ENCODE measurements around the gene CORO2B. TPM values are rescaled to one million over a fixed set of nuclear protein-coding genes. Genes with fewer than 3 reads are reported as not detected.
"Not testable (repeated sequence)": the region's sequence is repeated elsewhere in the genome, so short reads cannot be mapped to it uniquely, and the experiment has no call there.

CORO2B gene
- total RNA-seq, 1 experiment from 2014 or later, result not detected

DNA sequence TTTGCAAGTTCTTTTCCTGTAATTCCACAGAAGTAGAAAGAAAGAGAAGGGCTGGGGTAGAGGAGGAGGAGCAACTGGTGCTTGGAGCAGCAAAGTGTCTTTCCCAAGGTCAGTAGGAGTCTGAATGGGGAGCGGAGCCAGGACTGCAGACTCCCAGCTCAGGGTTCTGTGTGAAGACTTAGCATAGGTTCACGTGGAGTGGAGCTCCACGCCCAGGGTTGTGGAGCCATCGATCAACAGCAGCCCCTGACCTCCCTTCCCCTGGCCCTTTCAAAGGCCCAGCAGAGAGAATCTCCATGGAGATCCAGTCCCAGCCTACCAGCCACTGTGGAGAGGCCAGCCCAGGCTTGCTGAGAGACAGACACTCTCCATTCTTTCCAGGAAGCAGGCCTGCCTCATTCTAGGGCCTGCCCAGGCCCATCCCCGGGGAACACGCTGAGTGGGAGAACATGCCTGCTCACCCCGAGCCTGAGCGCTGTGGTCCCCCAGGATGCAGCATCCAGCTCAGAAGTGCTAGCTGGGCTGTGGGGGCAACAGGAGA lies 62.1 kb downstream of the CORO2B start:
- no peaks in the 10 kb centered on the region for H3K27me3 ChIP-seq (replicated peaks)
- DNase-seq (ENCODE audit: low read depth in 1 of 2, low spot score in 2 of 2), result no peak
- H3K4me3 ChIP-seq, result no peak overlapping the region
- H3K36me3 ChIP-seq, result no peaks in the 10 kb centered on the region
- H3K27ac ChIP-seq, result no peak overlapping the region
- no peaks in the 10 kb centered on the region for H3K4me1 ChIP-seq (replicated peaks)
- H3K9me3 ChIP-seq (replicated peaks), result no peaks in the 10 kb centered on the region

DNA sequence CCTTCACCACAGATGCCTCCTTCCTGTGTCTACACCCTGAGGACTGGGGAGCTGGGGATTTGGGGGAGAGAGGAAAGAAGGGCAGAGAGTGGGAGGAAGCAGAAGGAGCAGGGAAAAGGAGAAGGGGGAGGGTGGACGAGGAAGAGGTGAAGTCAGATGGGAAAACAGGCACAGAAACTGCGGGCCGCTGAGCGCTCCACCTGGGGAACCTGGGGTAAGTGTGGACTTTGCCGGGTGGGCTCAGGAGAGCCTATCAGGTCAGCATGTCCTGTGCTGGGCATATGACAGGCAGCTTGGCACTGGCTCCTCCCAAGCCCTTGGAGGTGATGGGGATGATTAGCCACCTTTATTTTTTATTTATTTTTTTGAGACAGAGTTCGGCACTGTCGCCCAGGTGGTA lies 62.6 kb downstream of the CORO2B start:
- H3K27me3 ChIP-seq (replicated peaks), result no peaks in the 10 kb centered on the region
- DNase-seq (ENCODE audit: low read depth in 1 of 2, low spot score in 2 of 2), result no peak
- H3K27ac ChIP-seq, result no peak overlapping the region
- H3K4me3 ChIP-seq, result no peak overlapping the region
- H3K4me1 ChIP-seq (replicated peaks), result no peaks in the 10 kb centered on the region
- H3K36me3 ChIP-seq, result no peaks in the 10 kb centered on the region
- H3K9me3 ChIP-seq (replicated peaks), result no peaks in the 10 kb centered on the region

DNA sequence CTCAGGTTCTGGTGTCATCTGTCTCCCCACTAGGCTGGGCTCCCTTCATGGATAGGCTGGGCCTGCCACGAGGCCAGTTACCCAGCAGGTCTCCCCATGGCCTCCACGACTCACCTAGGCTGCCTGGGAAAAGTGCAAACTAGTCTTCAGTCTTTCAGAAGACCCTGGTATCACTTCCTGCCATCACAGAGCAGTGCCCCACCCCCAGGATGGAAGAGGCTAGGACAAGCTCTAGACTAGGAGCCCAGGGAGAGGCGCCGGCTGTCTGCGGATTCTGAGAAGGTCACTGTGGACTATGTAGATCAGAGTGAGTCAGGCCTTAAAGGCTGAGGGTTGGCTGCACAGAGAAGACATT lies 63.7 kb downstream of the CORO2B start:
- Histone ChIP-seq H3K9me3 (replicated peaks) (no peaks in the 10 kb centered on the region), H3K27me3 (replicated peaks) (no peaks in the 10 kb centered on the region), H3K4me1 (replicated peaks) (no peaks in the 10 kb centered on the region), H3K27ac (no peak overlapping the region), H3K4me3 (no peak overlapping the region), H3K36me3 (no peaks in the 10 kb centered on the region)
- DNase-seq (ENCODE audit: low read depth in 1 of 2, low spot score in 2 of 2), result no peak

DNA sequence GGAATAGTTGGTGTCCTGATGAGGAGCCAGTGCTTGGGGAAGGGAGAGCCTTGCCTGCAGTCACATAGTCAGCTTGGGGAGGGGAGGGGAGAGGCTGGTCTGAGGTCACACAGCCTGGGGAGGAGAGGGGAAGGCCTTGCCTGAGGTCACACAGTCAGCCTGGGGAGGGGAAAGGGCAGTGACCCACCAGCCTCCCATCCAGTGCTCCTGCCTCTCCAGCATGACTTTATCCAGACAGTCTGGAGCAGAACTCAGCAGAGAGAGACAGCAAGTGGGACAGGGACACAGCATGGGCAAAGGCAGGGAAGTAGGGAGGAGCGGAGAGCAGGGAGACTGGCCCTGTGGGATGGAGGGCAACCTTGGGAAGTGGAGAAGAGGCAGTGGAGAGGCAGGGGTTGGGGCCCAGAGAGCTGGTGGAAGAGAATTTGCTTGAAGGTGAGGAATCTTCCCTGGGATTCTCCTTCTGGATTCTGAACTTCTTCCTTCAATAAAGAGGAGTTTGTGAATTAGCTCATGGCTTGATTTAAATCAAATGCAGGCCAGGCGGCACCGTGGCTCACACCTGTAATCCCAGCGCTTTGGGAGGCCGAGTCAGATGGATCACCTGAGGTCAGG lies 64.5 kb downstream of the CORO2B start:
- Histone ChIP-seq H3K27me3 (replicated peaks) (no peaks in the 10 kb centered on the region), H3K4me1 (replicated peaks) (no peaks in the 10 kb centered on the region), H3K36me3 (no peaks in the 10 kb centered on the region), H3K9me3 (replicated peaks) (no peaks in the 10 kb centered on the region), H3K27ac (no peak overlapping the region), H3K4me3 (no peak overlapping the region)
- DNase-seq (ENCODE audit: low read depth in 1 of 2, low spot score in 2 of 2), result no peak

DNA sequence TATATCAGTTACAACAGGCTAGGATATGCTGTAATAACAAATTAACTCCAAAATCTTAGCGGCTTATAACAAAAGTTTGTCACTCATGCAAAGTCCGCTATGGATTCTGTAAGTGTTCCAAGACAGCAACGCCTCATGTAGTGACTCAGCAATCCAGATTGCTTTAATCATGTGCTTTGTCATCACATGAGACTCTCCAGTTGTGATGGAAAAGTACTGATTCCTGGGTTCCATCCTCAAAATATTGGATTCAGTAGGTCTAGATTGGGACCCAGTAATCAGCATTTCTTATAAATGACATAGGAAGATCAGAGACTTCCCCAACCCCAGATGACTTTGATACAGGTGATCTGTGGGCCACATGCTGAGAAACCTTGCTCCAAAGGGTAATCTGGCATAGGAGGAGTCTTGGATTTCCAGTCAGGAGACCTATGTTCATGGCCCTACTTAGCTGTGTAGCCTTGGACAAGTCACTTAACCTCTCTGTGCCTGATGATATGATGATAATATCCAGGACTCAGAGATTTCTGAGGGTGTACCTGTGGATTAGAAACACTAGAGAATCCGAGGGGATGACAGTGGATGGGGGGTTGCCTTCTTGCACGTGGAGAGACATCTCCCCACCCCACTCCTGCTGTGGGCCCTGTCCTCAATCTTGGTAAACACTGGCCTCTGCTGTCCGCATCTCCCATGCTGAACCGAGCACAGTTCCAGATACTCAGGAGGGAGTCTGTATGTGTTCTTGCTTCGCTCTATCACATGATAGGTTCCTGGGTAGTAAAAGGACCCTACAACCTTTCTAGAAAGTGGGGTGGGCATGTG lies 65.5 kb downstream of the CORO2B start:
- Histone ChIP-seq H3K4me1 (replicated peaks) (no peaks in the 10 kb centered on the region), H3K27ac (no peak overlapping the region)

DNA sequence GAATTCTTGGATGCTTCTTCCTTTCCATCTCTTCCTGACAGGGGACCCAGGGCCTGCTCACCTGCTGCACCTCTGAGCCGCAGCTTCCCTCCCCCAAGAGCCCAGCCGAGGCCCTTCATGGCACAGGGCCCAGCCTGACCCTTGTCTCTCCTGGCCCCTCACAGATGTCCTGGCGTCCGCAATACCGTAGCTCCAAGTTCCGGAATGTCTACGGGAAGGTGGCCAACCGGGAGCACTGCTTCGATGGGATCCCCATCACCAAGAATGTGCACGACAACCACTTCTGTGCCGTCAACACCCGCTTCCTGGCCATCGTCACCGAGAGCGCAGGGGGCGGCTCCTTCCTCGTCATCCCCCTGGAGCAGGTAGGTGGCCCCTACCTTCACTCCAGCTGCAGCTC lies 66.2 kb downstream of the CORO2B start:
- no peak overlapping the region for H3K4me3 ChIP-seq
- H3K27me3 ChIP-seq (replicated peaks), result no peaks in the 10 kb centered on the region; the same call in 1 of the 2 replicates
- H3K9me3 ChIP-seq (replicated peaks), result no peaks in the 10 kb centered on the region
- DNase-seq (ENCODE audit: low read depth in 1 of 2, low spot score in 2 of 2), result no peak
- H3K36me3 ChIP-seq, result no peaks in the 10 kb centered on the region
- no peaks in the 10 kb centered on the region for H3K4me1 ChIP-seq (replicated peaks)
- no peak overlapping the region for H3K27ac ChIP-seq

More for the DNA sequence above, 65.5 kb downstream of the CORO2B start:
- no peaks in the 10 kb centered on the region; the same call in 1 of the 2 replicates for H3K27me3 ChIP-seq (replicated peaks)
- H3K36me3 ChIP-seq, result no peaks in the 10 kb centered on the region
- no peak for DNase-seq (ENCODE audit: low read depth in 1 of 2, low spot score in 2 of 2)
- H3K9me3 ChIP-seq (replicated peaks), result no peaks in the 10 kb centered on the region
- H3K4me3 ChIP-seq, result no peak overlapping the region

DNA sequence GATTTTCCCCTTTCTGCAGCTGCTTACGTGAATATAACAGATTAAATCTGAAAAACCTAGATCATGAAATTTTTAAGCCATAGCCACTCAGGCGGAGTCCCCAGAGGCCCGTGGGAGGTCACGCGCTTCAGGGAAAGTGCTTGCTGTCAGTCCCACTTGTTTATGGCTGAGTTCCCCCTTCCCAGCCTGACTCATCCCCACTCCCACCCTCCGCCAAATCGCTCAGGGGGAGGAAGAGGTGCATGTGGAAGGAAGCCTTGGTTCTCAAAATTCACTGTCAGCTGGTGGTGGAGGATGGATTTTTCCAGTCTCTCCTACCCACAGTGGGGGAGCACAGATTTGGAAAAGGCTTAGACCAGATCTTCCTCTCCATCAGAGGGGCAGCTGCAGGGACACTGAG lies 67.4 kb downstream of the CORO2B start:
- DNase-seq (ENCODE audit: low read depth in 1 of 2, low spot score in 2 of 2), result no peak
- Histone ChIP-seq H3K4me1 (replicated peaks) (no peaks in the 10 kb centered on the region), H3K27me3 (replicated peaks) (no peaks in the 10 kb centered on the region; the same call in 1 of the 2 replicates), H3K9me3 (replicated peaks) (no peaks in the 10 kb centered on the region), H3K4me3 (no peak overlapping the region), H3K27ac (no peak overlapping the region), H3K36me3 (no peaks in the 10 kb centered on the region)

DNA sequence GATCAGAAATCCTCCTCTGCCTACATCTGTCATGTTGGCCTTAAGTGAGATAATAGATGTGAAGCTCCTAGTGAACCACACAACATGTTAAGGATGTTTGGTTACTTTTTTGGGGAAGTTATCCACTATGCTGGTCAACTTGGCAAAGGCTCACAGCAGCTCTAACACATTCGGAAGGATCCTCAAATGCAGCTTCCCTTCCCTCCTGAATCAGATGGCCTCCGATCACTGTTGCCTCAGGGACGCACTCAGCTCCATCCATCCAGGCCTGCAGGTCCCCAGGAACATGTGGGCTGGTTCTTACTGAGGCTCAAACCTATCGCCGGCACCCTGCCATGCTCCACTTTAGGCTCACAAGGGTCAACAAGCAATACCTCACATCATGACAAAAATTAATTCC lies 67.9 kb downstream of the CORO2B start:
- DNase-seq (ENCODE audit: low read depth in 1 of 2, low spot score in 2 of 2), result no peak
- no peak overlapping the region for H3K4me3 ChIP-seq
- H3K4me1 ChIP-seq (replicated peaks), result no peaks in the 10 kb centered on the region
- H3K36me3 ChIP-seq, result no peaks in the 10 kb centered on the region
- no peak overlapping the region for H3K27ac ChIP-seq
- H3K27me3 ChIP-seq (replicated peaks), result no peaks in the 10 kb centered on the region; the same call in 1 of the 2 replicates
- H3K9me3 ChIP-seq (replicated peaks), result no peaks in the 10 kb centered on the region

DNA sequence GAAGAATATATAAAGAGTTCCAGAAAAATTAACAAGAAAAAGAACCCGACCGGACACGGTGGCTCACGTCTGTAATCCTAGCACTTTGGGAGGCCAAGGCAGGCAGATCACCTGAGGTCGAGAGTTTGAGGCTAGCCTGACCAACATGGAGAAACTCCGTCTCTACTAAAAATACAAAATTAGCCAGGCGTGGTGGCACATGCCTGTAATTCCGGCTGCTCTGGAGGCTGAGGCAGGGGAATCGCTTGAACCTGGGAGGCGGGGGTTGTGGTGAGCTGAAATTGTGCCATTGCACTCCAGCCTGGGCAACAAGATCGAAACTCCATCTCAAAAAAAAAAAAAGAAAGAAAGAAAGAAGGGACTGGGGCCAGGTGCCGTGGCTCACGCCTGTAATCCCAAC lies 68.6 kb downstream of the CORO2B start:
- not testable (repeated sequence) for H3K36me3 ChIP-seq; H3K27me3 ChIP-seq (replicated peaks); H3K27ac ChIP-seq; DNase-seq (ENCODE audit: low read depth in 1 of 2, low spot score in 2 of 2); H3K9me3 ChIP-seq (replicated peaks); H3K4me1 ChIP-seq (replicated peaks); H3K4me3 ChIP-seq

DNA sequence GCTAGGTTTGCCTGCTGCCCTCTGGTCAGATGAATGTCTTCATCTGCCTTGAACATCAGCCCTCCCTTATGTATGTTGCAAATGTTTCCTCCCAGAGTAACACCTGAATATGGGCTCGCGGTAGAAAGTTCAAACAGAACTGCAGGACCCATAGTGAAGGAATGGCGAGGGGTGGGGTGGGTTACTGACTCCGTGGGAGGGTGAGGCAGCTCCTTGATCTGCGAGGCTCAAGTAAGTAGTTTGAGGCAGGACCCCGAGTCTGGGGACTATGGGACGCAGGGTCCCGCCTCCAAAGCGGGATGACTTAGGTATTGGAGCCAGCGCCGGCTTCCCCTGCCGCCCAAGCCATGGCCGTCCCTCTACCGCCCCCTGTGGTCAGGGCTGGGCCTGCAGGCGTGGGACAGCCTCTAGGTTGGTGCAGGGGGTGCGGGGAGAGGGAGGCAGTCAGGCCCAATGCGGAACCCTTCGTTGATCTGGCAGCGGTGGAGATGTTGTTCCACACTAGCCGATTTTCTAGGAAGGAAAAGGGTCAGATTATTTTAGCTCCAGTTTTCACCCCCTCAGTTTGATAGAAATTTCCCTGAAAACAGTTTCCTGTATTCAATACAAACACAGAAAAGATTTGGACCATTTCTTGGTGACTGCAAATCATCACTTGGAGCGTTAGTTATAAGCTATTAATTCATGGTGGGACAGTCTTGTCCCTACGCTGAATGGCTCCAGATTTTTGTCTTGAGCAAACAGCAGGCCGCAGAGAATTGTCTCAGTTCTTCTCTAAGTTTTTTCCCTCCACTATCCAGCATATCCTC lies 72.3 kb downstream of the CORO2B start:
- Histone ChIP-seq H3K36me3 (no peaks in the 10 kb centered on the region), H3K27me3 (replicated peaks) (no peaks in the 10 kb centered on the region; the same call in 1 of the 2 replicates), H3K27ac (no peak overlapping the region), H3K4me1 (replicated peaks) (no peaks in the 10 kb centered on the region), H3K4me3 (no peak overlapping the region), H3K9me3 (replicated peaks) (no peaks in the 10 kb centered on the region)
- no peak for DNase-seq (ENCODE audit: low read depth in 1 of 2, low spot score in 2 of 2)

DNA sequence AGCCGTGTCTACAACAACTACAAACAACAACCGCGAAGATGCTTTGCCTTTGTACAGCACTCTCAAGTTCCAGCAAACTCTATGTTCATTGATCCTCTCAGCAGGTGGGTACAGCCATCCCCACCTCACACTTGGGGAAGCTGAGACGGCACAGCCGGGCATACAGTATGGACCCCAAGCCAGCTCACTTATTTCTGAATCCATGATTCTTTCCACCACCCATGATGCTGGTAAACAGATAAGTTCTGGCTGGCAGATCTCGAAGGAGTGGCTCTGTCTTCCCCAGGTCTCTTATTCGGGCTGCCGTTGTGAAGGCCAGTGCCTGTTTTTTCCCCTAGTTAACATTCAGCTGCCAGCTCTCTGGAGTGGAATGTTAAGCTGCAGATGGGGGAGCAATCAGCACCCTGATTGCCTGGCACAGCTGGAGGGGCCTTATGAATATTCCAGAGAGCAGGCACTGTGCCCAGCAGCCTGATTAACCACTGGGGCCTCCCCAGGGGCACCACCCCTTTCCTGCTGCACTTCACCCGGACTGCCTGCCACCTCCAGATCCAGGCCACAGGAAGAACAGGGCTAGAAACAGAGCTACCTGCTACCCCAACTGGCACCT lies 73.2 kb downstream of the CORO2B start:
- Histone ChIP-seq H3K27ac (no peak overlapping the region), H3K4me1 (replicated peaks) (no peaks in the 10 kb centered on the region), H3K27me3 (replicated peaks) (no peaks in the 10 kb centered on the region; the same call in 1 of the 2 replicates), H3K36me3 (no peaks in the 10 kb centered on the region), H3K9me3 (replicated peaks) (no peaks in the 10 kb centered on the region), H3K4me3 (no peak overlapping the region)
- no peak for DNase-seq (ENCODE audit: low read depth in 1 of 2, low spot score in 2 of 2)

DNA sequence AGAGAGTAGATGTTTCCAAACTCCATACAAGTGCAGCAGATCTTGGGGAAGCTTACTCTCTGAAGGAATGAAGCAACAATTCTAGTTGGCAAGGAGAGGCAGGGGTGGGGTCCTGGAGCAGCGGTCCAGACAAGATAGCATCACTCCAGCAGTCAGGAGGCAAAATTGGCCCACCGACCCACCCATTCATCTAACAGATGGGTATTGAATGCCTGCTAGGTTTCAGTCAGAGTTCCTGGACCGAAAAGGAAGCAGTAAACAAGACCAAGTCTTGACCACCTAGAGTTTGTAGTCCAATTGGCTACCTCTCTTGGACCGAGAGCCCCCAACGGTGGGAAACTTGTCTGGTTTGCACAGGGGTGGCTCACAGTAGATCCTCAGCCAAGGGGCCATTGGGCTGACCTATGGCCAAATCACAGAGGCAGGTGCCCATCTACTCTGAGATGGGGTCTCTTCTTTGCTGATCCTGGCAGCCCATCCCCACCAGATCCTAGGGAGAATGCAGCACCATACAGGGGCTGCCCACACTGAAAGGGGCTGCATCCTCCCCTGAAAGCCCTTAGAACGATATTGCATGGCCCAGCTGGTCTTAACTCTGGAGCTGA lies 74.3 kb downstream of the CORO2B start:
- no peaks in the 10 kb centered on the region for H3K4me1 ChIP-seq (replicated peaks)
- no peak overlapping the region for H3K4me3 ChIP-seq
- no peaks in the 10 kb centered on the region; the same call in 1 of the 2 replicates for H3K27me3 ChIP-seq (replicated peaks)
- no peak overlapping the region for H3K27ac ChIP-seq
- no peaks in the 10 kb centered on the region for H3K9me3 ChIP-seq (replicated peaks)
- no peak for DNase-seq (ENCODE audit: low read depth in 1 of 2, low spot score in 2 of 2)
- no peaks in the 10 kb centered on the region for H3K36me3 ChIP-seq

DNA sequence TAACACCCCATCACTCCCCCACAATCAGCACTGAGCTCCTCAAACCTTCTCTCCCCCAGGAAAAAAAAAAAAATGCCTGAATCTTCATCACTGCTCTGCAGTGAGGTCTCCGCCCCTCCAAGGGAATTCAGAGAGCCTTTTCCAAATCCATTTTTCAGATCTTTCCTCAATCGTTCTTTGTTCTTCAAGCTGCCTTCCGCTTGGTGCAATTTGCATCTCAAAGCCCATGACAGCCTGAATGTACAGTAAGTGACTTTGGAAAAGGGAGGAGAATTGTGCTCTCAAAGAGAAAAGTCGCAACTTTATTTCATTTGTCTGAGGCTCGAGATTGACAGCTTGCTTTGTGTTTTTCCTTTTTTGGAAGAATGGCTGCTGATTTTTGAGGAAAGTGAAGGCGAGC lies 75.0 kb downstream of the CORO2B start:
- H3K27ac ChIP-seq, result no peak overlapping the region
- H3K27me3 ChIP-seq (replicated peaks), result no peaks in the 10 kb centered on the region; the same call in 1 of the 2 replicates
- H3K4me3 ChIP-seq, result no peak overlapping the region
- no peaks in the 10 kb centered on the region for H3K36me3 ChIP-seq
- no peaks in the 10 kb centered on the region for H3K4me1 ChIP-seq (replicated peaks)
- H3K9me3 ChIP-seq (replicated peaks), result no peaks in the 10 kb centered on the region
- no peak for DNase-seq (ENCODE audit: low read depth in 1 of 2, low spot score in 2 of 2)
